HCT116 (cell line): ENCODE results near the gene UBE2L3.

Experiments
- CTCF ChIP-seq, 3 experiments: fragments of 200-600 bp in 1 of 3; sonication (generic) in 1 of 3; IDR thresholded peaks in 2 of 3; conservative IDR thresholded peaks in 1 of 3; 2 replicates each; pipeline ENCODE4 v1.5.1; 2012 to 2017; ENCODE audit warnings: low read depth in 2 of 3, low read length in 2 of 3, antibody characterized with exemption in 1 of 3, borderline replicate concordance in 1 of 3, control low read depth in 1 of 3, mild to moderate bottlenecking in 1 of 3, mixed read lengths in 1 of 3, mixed run types in 1 of 3, moderate library complexity in 1 of 3; ENCODE audit not compliant: insufficient read depth in 1 of 3
- EGR1 ChIP-seq: IDR thresholded peaks from 2 replicates; pipeline ENCODE4 v1.6.1; 2012; ENCODE audit warnings: low read depth
- EZH2phosphoT487 ChIP-seq: fragments of 200-600 bp; IDR thresholded peaks from 2 replicates; pipeline ENCODE4 v1.6.1; 2018; ENCODE audit warnings: antibody characterized with exemption, borderline replicate concordance
- MAX ChIP-seq: IDR thresholded peaks from 2 replicates; pipeline ENCODE4 v1.6.1; 2012
- POLR2AphosphoS5 ChIP-seq: IDR thresholded peaks from 2 replicates; pipeline ENCODE4 v1.6.1; 2011; ENCODE audit warnings: mild to moderate bottlenecking, low read depth, low read length, moderate library complexity
- SRF ChIP-seq: IDR thresholded peaks from 2 replicates; pipeline ENCODE4 v1.6.1; 2012; ENCODE audit warnings: low read depth
- TCF7L2 ChIP-seq: IDR thresholded peaks from 2 replicates; pipeline ENCODE4 v1.7.0; 2011; ENCODE audit warnings: borderline replicate concordance, inconsistent platforms; ENCODE audit not compliant: insufficient read depth, insufficient read length; ENCODE audit errors: extremely low read depth
- ZBTB33 ChIP-seq: IDR thresholded peaks from 2 replicates; pipeline ENCODE4 v1.6.1; 2011; ENCODE audit warnings: mild to moderate bottlenecking, low read length, moderate library complexity; ENCODE audit not compliant: insufficient replicate concordance; ENCODE audit errors: extremely low read depth
- ZFX ChIP-seq: fragments of 450-650 bp; IDR thresholded peaks from 2 replicates; pipeline ENCODE4 v1.6.1; 2017

- no peak for TF ChIP-seq CTCF (IDR thresholded peaks at IDR 0.05 in 2 of 3, conservative IDR thresholded peaks at IDR 0.05 in 1 of 3; ENCODE audit: borderline replicate concordance in 1 of 3, insufficient read depth in 1 of 3, low read depth in 2 of 3, low read length in 2 of 3)
- TF ChIP-seq MAX: no peak
- TF ChIP-seq ZFX: no peak
- no peak for TF ChIP-seq TCF7L2
- TF ChIP-seq POLR2AphosphoS5: no peak
- TF ChIP-seq SRF: no peak
- TF ChIP-seq EGR1: no peak
- TF ChIP-seq EZH2phosphoT487: no peak
- TF ChIP-seq ZBTB33: no peak
Observed at GRCh38 chr22:21611210-21611977, 43.9 kb downstream of the UBE2L3 start.
